Activated T-helper 17 cell treated with anti-CD3 and anti-CD28 coated beads, Interleukin-2, amount 50 U/mL, for 72 hours (primary cell): ENCODE measurements around the gene C20orf141. TPM values are rescaled to one million over a fixed set of nuclear protein-coding genes. Genes with fewer than 3 reads are reported as not detected.
"Not testable (repeated sequence)": the region's sequence is repeated elsewhere in the genome, so short reads cannot be mapped to it uniquely, and the experiment has no call there.

Experiments
- ATAC-seq: fragments of 150-1000 bp; cut with Tn5 transposase; replicated peaks from 2 replicates; pipeline ENCODE4 v1.10.0; 2021; ENCODE audit warnings: mild to moderate bottlenecking, moderate library complexity
- H3K27ac Mint-ChIP-seq: one replicate; pipeline ENCODE4 v1.8.0; 2022; ENCODE audit warnings: mixed read lengths
- H3K27me3 Mint-ChIP-seq: one replicate; pipeline ENCODE4 v1.8.0; 2022; ENCODE audit warnings: mixed read lengths
- H3K36me3 Mint-ChIP-seq: one replicate; pipeline ENCODE4 v1.8.0; 2022; ENCODE audit warnings: low read depth, mild to moderate bottlenecking, mixed read lengths
- H3K4me1 Mint-ChIP-seq: one replicate; pipeline ENCODE4 v1.8.0; 2022; ENCODE audit warnings: mixed read lengths
- H3K4me3 Mint-ChIP-seq: one replicate; pipeline ENCODE4 v1.8.0; 2022; ENCODE audit warnings: mild to moderate bottlenecking, mixed read lengths
- H3K9me3 Mint-ChIP-seq: one replicate; pipeline ENCODE4 v1.8.0; 2022; ENCODE audit warnings: mixed read lengths
- total RNA-seq, 2 donors: library from RNA; stranded (reverse); gene quantifications; one replicate each; pipeline ENCODE4 v1.2.3, GENCODE V29; 2022

C20orf141 gene
- total RNA-seq, 2 donors from 2014 or later, result not detected

DNA sequence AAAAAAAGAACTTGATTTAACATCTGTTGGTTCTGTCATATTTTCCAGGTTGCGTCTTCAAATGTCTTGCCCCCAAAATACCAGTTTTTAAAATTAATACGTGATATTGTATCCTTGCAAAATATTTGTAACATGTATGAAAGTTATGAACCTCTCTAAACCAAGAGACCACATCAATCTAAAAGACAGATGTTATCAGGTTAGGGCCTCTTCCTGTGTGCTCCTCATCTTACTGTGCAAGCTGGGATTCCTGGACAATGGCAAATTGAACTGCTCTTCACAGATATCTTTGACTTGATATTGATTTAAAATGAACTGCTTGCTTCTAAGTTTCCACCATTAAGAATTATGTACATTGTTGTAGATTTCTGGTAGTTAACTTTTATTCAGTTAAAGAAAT is 11.0 kb downstream of the C20orf141 start:
- H3K4me3 Mint-ChIP-seq, result peak overlapping the region; percentile 19
- peaks cover 10% of the 10 kb centered on the region for H3K27me3 Mint-ChIP-seq
- H3K36me3 Mint-ChIP-seq, result no peaks in the 10 kb centered on the region
- peak; percentile 39 for ATAC-seq
- H3K27ac Mint-ChIP-seq, result no peak overlapping the region
- peaks cover 5% of the 10 kb centered on the region for H3K4me1 Mint-ChIP-seq
- H3K9me3 Mint-ChIP-seq, result no peaks in the 10 kb centered on the region

- Mint-ChIP-seq H3K4me1 (peaks cover 5% of the 10 kb centered on the region), H3K36me3 (no peaks in the 10 kb centered on the region), H3K27ac (no peak overlapping the region), H3K27me3 (peaks cover 8% of the 10 kb centered on the region), H3K4me3 (peak overlapping the region; percentile 19), H3K9me3 (no peaks in the 10 kb centered on the region)
- no peak for ATAC-seq
These were observed 11.9 kb downstream of the C20orf141 start for GRCh38 chr20:2826655-2827054.

DNA sequence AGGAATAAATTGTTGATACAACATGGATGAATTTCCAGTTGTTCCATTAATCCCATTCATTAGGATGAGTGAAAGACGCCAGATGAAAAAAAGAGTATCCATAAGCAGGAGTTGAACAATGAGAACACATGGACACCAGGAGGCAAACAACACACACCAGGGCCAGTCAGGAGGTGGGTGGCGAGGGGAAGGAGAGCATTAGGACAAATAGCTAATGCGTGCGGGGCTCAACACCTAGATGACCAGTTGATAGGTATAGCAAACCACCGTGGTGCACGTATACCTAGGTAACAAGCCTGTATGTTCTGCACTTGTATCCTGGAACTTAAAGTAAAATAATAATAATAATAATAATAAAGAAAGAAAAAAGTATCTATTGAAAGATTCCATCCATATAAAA is 14.6 kb downstream of the C20orf141 start:
- peaks cover 5% of the 10 kb centered on the region for H3K4me1 Mint-ChIP-seq
- no peak overlapping the region for H3K4me3 Mint-ChIP-seq
- no peak overlapping the region for H3K27ac Mint-ChIP-seq
- peaks cover 6% of the 10 kb centered on the region for H3K27me3 Mint-ChIP-seq
- no peaks in the 10 kb centered on the region for H3K9me3 Mint-ChIP-seq
- no peaks in the 10 kb centered on the region for H3K36me3 Mint-ChIP-seq
- ATAC-seq, result no peak

GRCh38 chr20:2831206-2831605 is 16.4 kb downstream of the C20orf141 start:
- H3K27ac Mint-ChIP-seq, H3K27me3 Mint-ChIP-seq, H3K4me1 Mint-ChIP-seq, H3K36me3 Mint-ChIP-seq, ATAC-seq, H3K9me3 Mint-ChIP-seq, H3K4me3 Mint-ChIP-seq: not testable (repeated sequence)

DNA sequence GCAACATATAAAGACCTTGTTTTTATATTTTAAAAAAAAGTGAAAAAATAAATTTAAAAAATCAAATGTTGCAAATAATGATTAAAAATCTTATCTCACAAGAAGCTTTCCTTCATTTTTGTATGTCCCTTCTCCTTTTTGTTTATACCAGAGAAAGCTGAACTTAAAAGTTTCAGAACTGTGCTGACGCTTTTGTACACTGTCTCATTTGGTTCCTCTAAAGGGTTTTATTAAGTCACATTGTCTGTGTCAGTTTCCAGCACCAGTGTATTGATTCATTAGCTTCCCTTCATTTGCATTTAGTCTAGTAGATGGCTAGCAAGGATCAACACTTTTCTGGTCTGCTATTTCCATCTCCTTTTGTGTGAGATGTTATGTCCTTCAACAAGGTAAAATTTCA is 19.0 kb downstream of the C20orf141 start:
- no peak for ATAC-seq
- Mint-ChIP-seq H3K27me3 (no peaks in the 10 kb centered on the region), H3K36me3 (no peaks in the 10 kb centered on the region), H3K27ac (no peak overlapping the region), H3K4me3 (no peak overlapping the region), H3K9me3 (no peaks in the 10 kb centered on the region), H3K4me1 (no peaks in the 10 kb centered on the region)

GRCh38 chr20:2834401-2835110 is 19.8 kb downstream of the C20orf141 start:
- peaks cover 5% of the 10 kb centered on the region for H3K36me3 Mint-ChIP-seq
- peaks cover 5% of the 10 kb centered on the region for H3K4me1 Mint-ChIP-seq
- H3K27me3 Mint-ChIP-seq, result no peaks in the 10 kb centered on the region
- H3K4me3 Mint-ChIP-seq, result no peak overlapping the region
- no peak for ATAC-seq
- H3K9me3 Mint-ChIP-seq, result peaks cover 4% of the 10 kb centered on the region
- H3K27ac Mint-ChIP-seq, result no peak overlapping the region

GRCh38 chr20:2835331-2835796 is 20.6 kb downstream of the C20orf141 start:
- Mint-ChIP-seq H3K27me3 (no peaks in the 10 kb centered on the region), H3K36me3 (peaks cover 7% of the 10 kb centered on the region), H3K27ac (no peak overlapping the region), H3K9me3 (peaks cover 4% of the 10 kb centered on the region), H3K4me3 (no peak overlapping the region), H3K4me1 (peaks cover 6% of the 10 kb centered on the region)
- ATAC-seq, result no peak

DNA sequence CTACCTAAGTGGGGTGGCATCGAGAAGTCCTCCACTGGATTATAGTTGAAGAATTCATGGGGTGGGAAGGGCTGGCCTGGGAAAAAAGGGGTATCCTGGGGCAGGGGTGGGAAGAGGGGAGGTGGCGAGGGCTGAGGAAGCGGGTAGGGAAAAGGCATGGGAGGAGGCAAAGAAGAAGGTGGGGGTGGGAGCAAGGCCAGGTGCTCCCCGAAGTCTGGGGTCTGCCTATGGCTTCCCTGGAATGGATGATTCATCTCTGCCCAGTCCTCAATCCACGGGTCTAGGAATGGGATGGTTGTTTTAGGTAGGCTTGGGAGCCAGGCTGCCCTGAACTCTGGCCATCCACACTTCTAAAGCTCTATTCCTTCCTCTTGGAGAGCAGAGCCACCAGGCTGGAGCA is 21.2 kb downstream of the C20orf141 start:
- no peak for ATAC-seq
- H3K4me3 Mint-ChIP-seq, result no peak overlapping the region
- peaks cover 4% of the 10 kb centered on the region for H3K9me3 Mint-ChIP-seq
- H3K36me3 Mint-ChIP-seq, result peaks cover 7% of the 10 kb centered on the region
- H3K27ac Mint-ChIP-seq, result no peak overlapping the region
- no peaks in the 10 kb centered on the region for H3K27me3 Mint-ChIP-seq
- H3K4me1 Mint-ChIP-seq, result peaks cover 6% of the 10 kb centered on the region

GRCh38 chr20:2837221-2837960 is 22.6 kb downstream of the C20orf141 start:
- Mint-ChIP-seq H3K4me1 (peaks cover 10% of the 10 kb centered on the region), H3K4me3 (no peak overlapping the region), H3K9me3 (peaks cover 4% of the 10 kb centered on the region), H3K27me3 (no peaks in the 10 kb centered on the region), H3K36me3 (peaks cover 7% of the 10 kb centered on the region), H3K27ac (peak overlapping the region; percentile 1)
- ATAC-seq, result no peak

DNA sequence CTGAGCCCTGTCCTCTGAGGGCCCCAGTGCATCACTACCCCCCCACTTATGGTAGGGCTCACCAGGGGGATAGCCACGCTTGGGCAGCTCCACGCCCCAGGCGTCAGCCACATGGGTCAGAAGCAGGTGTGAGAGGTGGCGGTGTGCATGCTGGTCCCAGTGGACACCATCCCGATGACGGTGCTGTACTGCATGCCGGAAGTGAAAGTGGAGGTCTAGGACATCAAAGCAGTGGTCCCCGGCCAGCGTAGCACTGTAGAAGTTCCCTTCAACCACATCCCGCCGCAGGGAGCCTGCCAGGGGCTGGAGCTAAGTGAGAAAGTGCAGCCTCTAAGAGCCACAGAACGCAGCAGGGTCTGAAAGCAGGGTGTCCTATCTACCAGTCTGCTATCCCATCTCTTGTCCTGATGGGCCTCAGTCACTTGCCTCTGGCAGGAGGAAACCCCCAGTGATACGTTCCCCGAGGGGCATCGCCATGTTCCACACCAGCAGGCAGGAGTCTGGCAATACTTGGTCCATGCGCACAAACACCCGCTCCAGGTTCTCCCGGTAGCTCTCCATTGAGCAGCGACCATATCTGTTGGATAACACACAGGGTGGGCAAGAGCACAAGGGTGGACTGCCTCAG is 23.5 kb downstream of the C20orf141 start:
- H3K27ac Mint-ChIP-seq, result no peak overlapping the region

DNA sequence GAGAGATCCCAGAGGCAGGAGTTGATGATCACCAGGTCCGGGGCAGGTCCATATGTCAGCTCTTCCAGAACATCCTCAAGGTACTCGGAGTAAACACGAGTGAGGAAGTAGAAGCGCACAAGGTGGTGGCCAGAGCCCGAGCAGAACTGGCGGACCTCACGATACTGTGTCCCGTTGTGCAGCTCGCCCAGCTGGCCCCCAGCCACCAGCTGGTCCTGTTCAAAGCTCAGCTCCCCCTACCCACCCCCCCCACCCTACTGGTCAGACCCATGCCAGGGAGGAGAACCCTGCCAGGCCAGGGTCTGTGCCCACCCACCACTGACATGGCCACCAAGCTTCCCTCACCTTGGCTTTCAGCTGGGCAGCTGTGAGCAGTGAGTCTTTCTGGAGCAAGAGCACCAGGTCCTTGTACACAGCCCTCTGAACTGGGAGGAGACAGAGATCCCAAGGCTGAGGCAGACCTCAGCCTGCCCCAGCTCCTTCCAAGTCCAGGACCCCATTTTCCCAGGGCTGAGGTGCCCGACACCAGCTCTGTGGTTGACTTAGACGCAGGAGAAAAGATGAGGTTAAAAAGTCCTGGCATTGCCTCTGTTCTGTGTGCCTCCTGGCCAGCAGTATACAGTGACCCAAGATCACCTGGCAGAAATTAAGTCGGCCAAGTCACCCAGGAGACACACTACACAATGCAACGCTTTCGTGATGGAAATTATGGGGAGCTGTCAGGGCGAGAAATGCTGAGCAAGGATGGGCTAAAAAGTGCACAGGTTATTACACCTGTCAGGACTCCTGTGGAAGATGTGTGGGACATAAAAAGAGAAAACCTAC is 24.3 kb downstream of the C20orf141 start:
- peaks cover 17% of the 10 kb centered on the region for H3K4me1 Mint-ChIP-seq
- H3K9me3 Mint-ChIP-seq, result peaks cover 4% of the 10 kb centered on the region
- peaks cover 7% of the 10 kb centered on the region for H3K36me3 Mint-ChIP-seq
- H3K27me3 Mint-ChIP-seq, result no peaks in the 10 kb centered on the region
- H3K27ac Mint-ChIP-seq, result peak overlapping the region; percentile 88
- H3K4me3 Mint-ChIP-seq, result peak overlapping the region; percentile 92
- no peak for ATAC-seq

More for the DNA sequence above, 23.5 kb downstream of the C20orf141 start:
- peaks cover 7% of the 10 kb centered on the region for H3K36me3 Mint-ChIP-seq
- H3K4me1 Mint-ChIP-seq, result peaks cover 10% of the 10 kb centered on the region
- no peak for ATAC-seq
- H3K27me3 Mint-ChIP-seq, result no peaks in the 10 kb centered on the region
- H3K9me3 Mint-ChIP-seq, result peaks cover 4% of the 10 kb centered on the region
- H3K4me3 Mint-ChIP-seq, result no peak overlapping the region

GRCh38 chr20:2839732-2840137 is 24.9 kb downstream of the C20orf141 start:
- no peak for ATAC-seq
- Mint-ChIP-seq H3K36me3 (peaks cover 7% of the 10 kb centered on the region), H3K4me3 (peak overlapping the region; percentile 92), H3K4me1 (peaks cover 23% of the 10 kb centered on the region), H3K9me3 (peaks cover 4% of the 10 kb centered on the region), H3K27me3 (no peaks in the 10 kb centered on the region), H3K27ac (peak overlapping the region; percentile 88)

- no peaks in the 10 kb centered on the region for H3K27me3 Mint-ChIP-seq
These were observed 25.6 kb downstream of the C20orf141 start, which contains the start of the genes PCED1A and VPS16 for GRCh38 chr20:2840138-2840966. PCED1A (minus strand) TSS chr20:2840655; CDS start chr20:2839912, 743 bp downstream. VPS16 (plus strand) TSS chr20:2840745; CDS start chr20:2840775, 30 bp downstream.

More at GRCh38 chr20:2840138-2840966, 25.6 kb downstream of the C20orf141 start, which contains the start of the genes PCED1A and VPS16:
- ATAC-seq, result peak; percentile 98
- H3K4me3 Mint-ChIP-seq, result peak within 1 kb of the TSS; percentile 92
- H3K9me3 Mint-ChIP-seq, result peaks cover 4% of the 10 kb centered on the region
- peaks cover 29% of the 10 kb centered on the region for H3K4me1 Mint-ChIP-seq
- peaks cover 7% of the 10 kb centered on the region for H3K36me3 Mint-ChIP-seq
- peak within 1 kb of the TSS; percentile 94 for H3K27ac Mint-ChIP-seq
